Esophagus (tissue), 2 donors: ENCODE results near the gene WDR72. TPM values are rescaled to one million over a fixed set of nuclear protein-coding genes. Genes with fewer than 3 reads are reported as not detected.
"Not testable (repeated sequence)": the region's sequence is repeated elsewhere in the genome, so short reads cannot be mapped to it uniquely, and the experiment has no call there.

Experiments
- H3K27ac ChIP-seq, 2 donors: one replicate each; pipeline ENCODE4 v1.5.1; 2013; ENCODE audit warnings: low read depth in 2 of 2, mild to moderate bottlenecking in 2 of 2, inconsistent platforms in 1 of 2, low read length in 1 of 2, moderate library complexity in 1 of 2
- H3K27me3 ChIP-seq, 2 donors: one replicate each; pipeline ENCODE4 v1.6.1; 2013; ENCODE audit warnings: low read length in 2 of 2, control low read depth in 1 of 2, mild to moderate bottlenecking in 1 of 2; ENCODE audit not compliant: insufficient read depth in 2 of 2, control insufficient read depth in 1 of 2
- H3K36me3 ChIP-seq, 2 donors: one replicate each; pipeline ENCODE4 v1.6.1; 2013; ENCODE audit warnings: low read length in 1 of 2; ENCODE audit not compliant: control insufficient read depth in 2 of 2, insufficient read depth in 2 of 2
- H3K4me1 ChIP-seq, 2 donors: one replicate each; pipeline ENCODE4 v1.6.1; 2013; ENCODE audit warnings: low read length in 1 of 2; ENCODE audit not compliant: control insufficient read depth in 2 of 2, insufficient read depth in 2 of 2
- H3K4me3 ChIP-seq, 2 donors: one replicate each; pipeline ENCODE4 v1.5.1; 2013; ENCODE audit warnings: low read length in 2 of 2, mild to moderate bottlenecking in 2 of 2, low read depth in 1 of 2, moderate library complexity in 1 of 2
- H3K9me3 ChIP-seq, 2 donors: one replicate each; pipeline ENCODE4 v1.6.1; 2013; ENCODE audit warnings: mild to moderate bottlenecking in 2 of 2, low read depth in 1 of 2, low read length in 1 of 2, moderate library complexity in 1 of 2; ENCODE audit not compliant: control insufficient read depth in 2 of 2, insufficient read depth in 1 of 2
- WGBS, 2 donors: extraction: QIAGEN DNeasy Blood & Tissue Kit; methylation state at CpG; one replicate each; pipeline ENCODE4 v1.1.7; 2013; 5-methylcytosine and 5-hydroxymethylcytosine counted together
- polyA plus RNA-seq, 2 donors: library from polyadenylated mRNA; stranded (reverse); fragments of 200-250 nt; gene quantifications; one replicate each; pipeline ENCODE4 v1.2.3, GENCODE V29; 2013
- donor health status: healthy with polysubstance abuse.
- donor health status: Bipolar disorder and iron deficiency.

Gene WDR72
- polyA plus RNA-seq, 2 donors: 0.04 to 0.06 TPM

- H3K4me3 ChIP-seq: no peak overlapping the region
- H3K27ac ChIP-seq: no peak overlapping the region
- no peaks in the 10 kb centered on the region for H3K36me3 ChIP-seq
- H3K9me3 ChIP-seq: no peaks in the 10 kb centered on the region
- H3K27me3 ChIP-seq: no peaks in the 10 kb centered on the region
- no peaks in the 10 kb centered on the region for H3K4me1 ChIP-seq
- WGBS, 2 donors: 34 to 54% methylated on average over 7 of the region's 7 CpGs
Observed at GRCh38 chr15:53559364-53560277, 199.8 kb downstream of the WDR72 start.

GRCh38 chr15:53558384-53558783 is 201.1 kb downstream of the WDR72 start:
- Histone ChIP-seq H3K36me3 (no peaks in the 10 kb centered on the region), H3K4me1 (no peaks in the 10 kb centered on the region), H3K27ac (no peak overlapping the region), H3K27me3 (no peaks in the 10 kb centered on the region), H3K4me3 (no peak overlapping the region), H3K9me3 (no peaks in the 10 kb centered on the region)
- 47 to 58% methylated on average over 1 of the region's 1 CpG for WGBS, 2 donors

GRCh38 chr15:53555226-53555625 is 204.2 kb downstream of the WDR72 start:
- 62 to 72% methylated on average over 7 of the region's 7 CpGs for WGBS, 2 donors
- H3K4me3 ChIP-seq: no peak overlapping the region
- no peaks in the 10 kb centered on the region for H3K36me3 ChIP-seq
- H3K4me1 ChIP-seq: no peaks in the 10 kb centered on the region
- no peaks in the 10 kb centered on the region for H3K27me3 ChIP-seq
- H3K9me3 ChIP-seq: no peaks in the 10 kb centered on the region
- no peak overlapping the region for H3K27ac ChIP-seq

- WGBS, 2 donors: 47 to 55% methylated on average over 3 of the region's 3 CpGs
- Histone ChIP-seq H3K4me1 (no peaks in the 10 kb centered on the region), H3K36me3 (no peaks in the 10 kb centered on the region), H3K27ac (no peak overlapping the region), H3K4me3 (no peak overlapping the region), H3K9me3 (no peaks in the 10 kb centered on the region), H3K27me3 (no peaks in the 10 kb centered on the region)
Observed at GRCh38 chr15:53549697-53550305, 209.7 kb downstream of the WDR72 start.

GRCh38 chr15:53548236-53548635 is 211.2 kb downstream of the WDR72 start:
- no peaks in the 10 kb centered on the region for H3K27me3 ChIP-seq
- WGBS, 2 donors: 36 to 56% methylated on average over 4 of the region's 4 CpGs

GRCh38 chr15:53540626-53541300 is 218.7 kb downstream of the WDR72 start:
- H3K27ac ChIP-seq, H3K36me3 ChIP-seq, H3K4me3 ChIP-seq, H3K4me1 ChIP-seq, H3K27me3 ChIP-seq, H3K9me3 ChIP-seq: not testable (repeated sequence)
- WGBS, 2 donors: 88 to 90% methylated on average over 32 to 34 of the region's 34 CpGs

More at GRCh38 chr15:53548236-53548635, 211.2 kb downstream of the WDR72 start:
- Histone ChIP-seq H3K36me3 (no peaks in the 10 kb centered on the region), H3K27ac (no peak overlapping the region), H3K4me3 (no peak overlapping the region), H3K4me1 (no peaks in the 10 kb centered on the region), H3K9me3 (no peaks in the 10 kb centered on the region)

GRCh38 chr15:53539878-53540277 is 219.6 kb downstream of the WDR72 start:
- 63 to 76% methylated on average over 3 of the region's 3 CpGs for WGBS, 2 donors
- H3K4me1 ChIP-seq: no peaks in the 10 kb centered on the region
- no peak overlapping the region for H3K4me3 ChIP-seq
- H3K27me3 ChIP-seq: no peaks in the 10 kb centered on the region
- no peaks in the 10 kb centered on the region for H3K9me3 ChIP-seq
- H3K36me3 ChIP-seq: no peaks in the 10 kb centered on the region
- H3K27ac ChIP-seq: no peak overlapping the region

- 49 to 64% methylated on average over 6 of the region's 6 CpGs for WGBS, 2 donors
- Histone ChIP-seq H3K9me3 (no peaks in the 10 kb centered on the region), H3K4me1 (no peaks in the 10 kb centered on the region), H3K36me3 (no peaks in the 10 kb centered on the region), H3K4me3 (no peak overlapping the region), H3K27ac (no peak overlapping the region), H3K27me3 (no peaks in the 10 kb centered on the region)
Observed at GRCh38 chr15:53536479-53537120, 222.9 kb downstream of the WDR72 start.

GRCh38 chr15:53535886-53536285 is 223.6 kb downstream of the WDR72 start:
- WGBS, 2 donors: 88 to 90% methylated on average over 4 of the region's 4 CpGs
- Histone ChIP-seq H3K4me1 (no peaks in the 10 kb centered on the region), H3K9me3 (no peaks in the 10 kb centered on the region), H3K27me3 (no peaks in the 10 kb centered on the region), H3K36me3 (no peaks in the 10 kb centered on the region), H3K27ac (no peak overlapping the region), H3K4me3 (no peak overlapping the region)
